ENCODE results near the gene SULT2B1.
"Not testable (repeated sequence)": the region's sequence is repeated elsewhere in the genome, so short reads cannot be mapped to it uniquely, and the experiment has no call there.

SULT2B1 gene

DNA sequence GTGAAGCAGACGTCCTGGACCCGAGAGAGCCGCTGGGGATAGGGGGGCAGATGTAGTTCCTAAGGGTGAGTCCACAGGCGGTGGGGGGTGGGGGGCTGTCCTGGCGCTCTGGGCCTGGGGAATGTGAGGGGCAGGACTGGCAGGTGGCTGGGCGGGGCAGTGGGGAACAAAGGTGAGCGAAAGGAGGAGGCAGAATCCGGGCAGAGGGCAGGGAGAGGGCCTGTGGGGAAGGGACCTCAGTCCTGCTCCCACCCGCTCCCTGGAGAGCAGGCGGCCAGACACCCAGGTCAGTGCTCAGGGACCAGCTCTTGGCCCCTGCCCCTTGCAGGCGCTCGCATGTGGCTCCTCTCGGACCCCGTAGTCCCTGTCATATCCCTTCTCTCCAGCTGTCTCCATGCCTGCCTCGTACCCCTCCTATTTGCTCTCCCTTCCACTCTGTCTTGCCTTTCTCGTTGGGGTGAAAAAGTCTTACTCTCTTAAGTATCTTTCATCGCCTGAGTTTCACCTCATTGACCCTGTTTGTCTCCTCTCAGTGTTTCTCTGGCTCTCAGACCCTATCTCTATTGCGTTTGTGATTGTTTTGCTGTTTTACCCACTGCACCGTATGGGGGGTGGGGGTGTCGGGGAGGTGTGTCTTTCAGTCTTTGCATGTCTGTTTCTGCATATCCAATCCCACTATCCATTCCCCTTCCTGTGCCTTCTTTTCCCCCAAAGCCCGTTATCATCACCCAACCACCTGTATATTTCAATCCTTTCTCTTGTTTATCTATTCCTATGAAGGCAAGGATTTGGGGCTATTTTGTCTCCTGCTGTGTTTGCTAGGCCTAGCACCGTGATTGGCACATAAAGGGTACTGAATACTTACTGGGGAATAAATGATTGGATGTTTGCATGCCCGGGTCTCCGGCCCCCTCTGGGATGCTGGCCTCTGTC, 73.1 kb downstream of the SULT2B1 start:
- no peak for DNase-seq

GRCh38 chr19:48625891-48626327, 73.9 kb downstream of the SULT2B1 start:
- DNase-seq, result no peak

DNA sequence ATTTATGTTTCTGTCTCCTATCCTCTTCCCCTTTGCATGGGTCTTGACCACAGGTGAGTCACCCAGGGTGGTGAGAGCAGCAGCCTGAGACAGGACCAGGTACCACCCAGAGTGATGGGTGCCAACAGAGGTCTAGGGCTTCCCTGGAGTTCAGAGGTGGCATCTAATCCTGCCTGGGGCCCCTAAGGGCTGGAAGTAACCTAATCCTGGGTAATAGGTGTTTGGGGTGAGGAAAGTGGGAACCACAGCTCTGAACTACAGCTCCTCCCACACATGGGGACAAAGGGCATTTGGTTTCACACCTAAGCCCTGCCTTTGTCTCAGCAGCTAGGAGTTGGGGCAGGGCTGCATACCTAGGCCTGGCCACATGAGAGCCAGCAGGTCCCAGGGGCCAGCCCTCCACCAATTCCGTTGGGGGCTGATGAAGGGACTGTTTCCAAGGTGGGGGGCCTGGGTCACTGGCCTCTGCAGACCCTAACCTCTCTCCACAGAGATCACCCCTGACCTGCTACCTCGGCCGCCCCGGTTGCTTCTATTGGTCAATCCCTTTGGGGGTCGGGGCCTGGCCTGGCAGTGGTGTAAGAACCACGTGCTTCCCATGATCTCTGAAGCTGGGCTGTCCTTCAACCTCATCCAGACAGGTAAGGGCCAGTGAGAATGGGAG, 75.4 kb downstream of the SULT2B1 start:
- no peak for DNase-seq

- no peak for DNase-seq
Measured at GRCh38 chr19:48627865-48628314, 75.9 kb downstream of the SULT2B1 start.

GRCh38 chr19:48628486-48629296, 76.7 kb downstream of the SULT2B1 start:
- DNase-seq, result no peak

- no peak for DNase-seq
Measured at GRCh38 chr19:48629297-48629598, 77.3 kb downstream of the SULT2B1 start.

DNA sequence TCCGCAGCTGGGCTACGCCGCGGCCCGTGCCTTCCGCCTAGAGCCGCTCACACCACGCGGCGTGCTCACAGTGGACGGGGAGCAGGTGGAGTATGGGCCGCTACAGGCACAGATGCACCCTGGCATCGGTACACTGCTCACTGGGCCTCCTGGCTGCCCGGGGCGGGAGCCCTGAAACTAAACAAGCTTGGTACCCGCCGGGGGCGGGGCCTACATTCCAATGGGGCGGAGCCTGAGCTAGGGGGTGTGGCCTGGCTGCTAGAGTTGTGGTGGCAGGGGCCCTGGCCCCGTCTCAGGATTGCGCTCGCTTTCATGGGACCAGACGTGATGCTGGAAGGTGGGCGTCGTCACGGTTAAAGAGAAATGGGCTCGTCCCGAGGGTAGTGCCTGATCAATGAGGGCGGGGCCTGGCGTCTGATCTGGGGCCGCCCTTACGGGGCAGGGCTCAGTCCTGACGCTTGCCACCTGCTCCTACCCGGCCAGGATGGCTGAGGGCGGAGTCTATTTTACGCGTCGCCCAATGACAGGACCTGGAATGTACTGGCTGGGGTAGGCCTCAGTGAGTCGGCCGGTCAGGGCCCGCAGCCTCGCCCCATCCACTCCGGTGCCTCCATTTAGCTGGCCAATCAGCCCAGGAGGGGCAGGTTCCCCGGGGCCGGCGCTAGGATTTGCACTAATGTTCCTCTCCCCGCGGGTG, 77.8 kb downstream of the SULT2B1 start:
- DNase-seq, result no peak

DNA sequence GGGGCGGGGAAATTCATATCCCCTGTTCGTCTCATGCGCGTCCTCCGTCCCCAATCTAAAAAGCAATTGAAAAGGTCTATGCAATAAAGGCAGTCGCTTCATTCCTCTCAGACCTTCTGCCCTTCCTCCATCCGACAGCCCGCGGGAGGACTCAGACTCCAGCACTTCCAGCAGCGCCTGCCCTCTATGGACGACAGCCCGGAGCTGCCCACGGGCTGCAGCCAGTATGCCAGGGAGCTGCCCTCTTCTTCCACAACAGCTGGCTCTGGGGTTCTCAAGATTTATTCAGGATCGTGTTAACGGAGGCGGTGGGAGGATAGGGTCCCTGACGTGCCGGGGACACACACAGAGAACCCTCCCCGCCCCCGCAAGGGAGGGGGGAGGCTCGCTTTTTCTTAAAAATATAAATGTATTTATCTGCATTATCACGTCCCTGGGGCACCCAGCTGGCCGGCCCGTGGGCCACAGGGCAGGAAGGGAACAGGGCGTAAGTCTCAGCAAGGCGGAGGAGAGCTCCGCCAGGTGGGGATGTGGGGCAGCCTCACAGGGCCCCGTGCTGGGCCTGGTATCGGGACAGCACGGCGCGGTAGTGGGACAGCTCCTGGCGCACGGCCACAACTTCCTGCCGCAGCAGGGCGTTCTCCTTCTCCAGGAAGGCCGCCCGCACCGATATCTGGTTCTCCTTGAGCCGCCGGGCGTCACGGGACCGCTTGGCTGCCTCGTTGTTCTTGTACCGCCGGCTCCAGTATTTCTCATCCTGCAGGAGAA, 78.5 kb downstream of the SULT2B1 start:
- DNase-seq, result no peak

DNA sequence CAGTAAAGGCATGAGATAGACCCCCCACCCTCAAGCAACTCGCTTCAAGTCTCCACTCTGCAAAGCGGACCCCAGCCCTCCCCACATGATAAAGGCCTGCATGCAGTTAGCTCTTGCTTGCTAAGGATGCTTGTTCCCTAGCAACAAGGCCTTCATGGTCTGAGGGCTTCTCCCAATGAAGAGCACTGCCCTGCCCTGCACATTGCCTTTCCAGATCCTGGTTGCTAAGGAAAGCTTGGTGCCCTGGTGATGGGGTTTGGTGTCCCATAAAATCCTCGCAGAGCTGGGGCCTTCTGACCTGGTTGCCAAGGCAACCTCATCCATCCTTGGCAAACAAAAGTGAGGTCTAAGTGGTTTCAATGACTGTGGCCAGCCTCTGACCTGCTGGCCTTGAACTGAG, 79.3 kb downstream of the SULT2B1 start:
- no peak for DNase-seq

DNA sequence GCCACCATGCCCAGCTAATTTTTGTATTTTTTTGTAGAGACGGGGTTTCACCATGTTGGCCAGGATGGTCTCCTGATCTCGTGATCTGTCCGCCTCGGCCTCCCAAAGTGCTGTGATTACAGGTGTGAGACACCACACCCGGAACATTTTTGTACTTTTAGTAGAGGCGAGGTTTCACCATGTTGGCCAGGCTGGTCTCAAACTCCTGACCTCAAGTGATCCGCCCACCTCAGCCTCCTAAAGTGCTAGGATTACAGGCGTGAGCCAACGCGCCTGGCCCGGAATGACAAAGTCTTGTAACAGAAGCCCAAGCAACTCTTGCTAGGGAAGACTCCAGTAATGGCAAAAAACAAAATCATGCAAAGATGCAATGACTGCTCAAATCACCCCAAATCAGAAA, 80.3 kb downstream of the SULT2B1 start:
- not testable (repeated sequence) for DNase-seq

DNA sequence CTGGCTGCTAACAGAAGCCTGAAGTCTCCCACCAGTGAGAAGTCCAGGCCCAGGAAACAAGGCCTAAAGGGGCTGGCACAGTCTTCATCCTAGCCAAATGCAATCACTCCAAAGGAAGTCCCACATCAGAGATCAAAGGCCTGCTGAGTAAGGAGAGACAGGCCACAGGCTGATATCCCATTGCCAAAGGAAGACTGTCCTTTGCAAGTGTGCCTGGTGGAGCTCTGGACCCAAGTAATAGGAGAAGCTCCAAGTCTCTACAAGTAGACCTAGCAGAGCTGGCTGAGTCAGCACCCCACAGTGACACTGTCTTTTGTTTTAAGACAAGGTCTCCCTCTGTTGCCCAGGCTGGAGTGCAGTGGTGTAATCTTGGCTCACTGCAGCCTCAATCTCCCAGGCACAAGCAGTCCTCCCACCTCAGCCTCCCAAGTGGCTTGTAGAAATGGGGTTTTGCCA, 80.7 kb downstream of the SULT2B1 start:
- DNase-seq, result no peak

GRCh38 chr19:48633148-48634035, 81.4 kb downstream of the SULT2B1 start:
- no peak for DNase-seq

DNA sequence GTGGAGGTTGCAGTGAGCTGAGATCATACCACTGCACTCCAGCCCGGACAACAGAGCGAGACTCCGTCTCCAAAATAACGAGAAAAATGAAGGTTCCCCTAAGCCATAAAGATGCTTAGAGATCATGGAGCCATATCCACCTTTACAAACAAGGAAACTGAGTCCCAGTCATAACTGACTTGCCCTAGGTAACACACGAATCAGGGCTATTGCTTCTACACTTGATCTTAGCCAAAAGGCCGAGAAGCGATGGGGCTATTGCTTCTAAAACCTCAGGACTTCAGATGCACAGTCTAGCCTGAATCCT, 82.0 kb downstream of the SULT2B1 start:
- DNase-seq, result no peak

- peak; percentile 95 for DNase-seq
Measured at GRCh38 chr19:48634424-48635262, 82.7 kb downstream of the SULT2B1 start.

- DNase-seq, result peak; percentile 78
Measured at GRCh38 chr19:48635263-48635965, 83.4 kb downstream of the SULT2B1 start.

- no peak for DNase-seq
Measured at GRCh38 chr19:48635966-48636858, 84.2 kb downstream of the SULT2B1 start.

DNA sequence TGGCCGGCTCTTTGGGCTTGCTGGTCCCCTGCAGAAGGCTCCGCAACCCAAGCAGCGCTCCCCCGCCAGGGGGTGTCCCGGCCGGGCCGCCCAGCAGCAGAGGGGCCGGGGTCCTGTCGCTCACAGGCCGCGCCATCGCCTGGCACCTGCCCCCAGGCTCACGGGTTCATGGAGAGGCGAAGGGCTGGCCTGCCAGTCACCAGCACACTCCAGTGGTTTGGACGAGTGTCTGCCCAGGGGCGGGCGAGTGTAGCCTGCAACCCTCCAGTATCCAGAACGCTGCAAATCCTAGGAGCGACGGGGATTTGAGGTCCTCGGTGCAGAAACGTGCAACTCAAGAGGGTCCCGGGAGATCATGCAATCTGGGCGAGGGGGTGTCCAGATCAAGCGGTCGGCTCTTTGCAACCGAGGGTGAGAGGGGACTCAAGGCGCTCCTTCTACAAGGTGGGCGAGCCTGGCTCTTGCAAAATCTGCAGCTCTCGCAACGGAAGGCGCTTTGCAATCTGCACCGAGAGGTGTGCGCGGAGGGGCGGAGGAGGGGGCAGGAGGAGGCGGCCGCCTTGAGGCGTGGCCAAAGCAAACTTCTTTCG, 85.0 kb downstream of the SULT2B1 start, which contains the start of gene DBP:
Gene DBP, minus strand, starts transcription at position 521 of the 590 bp plus-strand sequence. Its CDS starts 385 bp downstream, at position 136.
- DNase-seq, result no peak
